GM12878 (cell line): ENCODE measurements around the gene FRG2C. TPM values are rescaled to one million over a fixed set of nuclear protein-coding genes. Genes with fewer than 3 reads are reported as not detected.

Experiments
- microRNA counts: library from miRNA; unstranded; fragments of <30 nt; microRNA quantifications from one replicate; lab custom pipeline; 2016
- microRNA-seq: library from miRNA; unstranded; fragments of <30 nt; microRNA quantifications from one replicate; pipeline ENCODE4, GENCODE V29; 2018
- polyA plus RNA-seq, 11 experiments: library from polyadenylated mRNA; depleted of rRNA in 4 of 11; unstranded in 6 of 11; stranded (reverse) in 5 of 11; fragments of >200 nt; fragmentation: Nextera tagmentation in 4 of 11; fragmentation: Illumina TruSeq in 1 of 11; extraction: Ambion mirVana in 4 of 11; extraction: Trizol in 1 of 11; gene quantifications; 1 replicate in 1 of 11; 2 replicates in 10 of 11; pipeline versions ENCODE4 v1.2.1 to v1.2.3, GENCODE V29; 2011 to 2016; ENCODE audit warnings: inconsistent platforms in 2 of 11, missing spikeins in 2 of 11, low read depth in 1 of 11
- small RNA-seq: library from RNA; depleted of rRNA; stranded (forward); fragments of <200 nt; gene quantifications from one replicate; pipeline ENCODE3, GENCODE V24; 2014
- total RNA-seq, 4 experiments: library from RNA; depleted of rRNA in 3 of 4; stranded (reverse); fragments of >200 nt in 3 of 4; fragmentation: Illumina TruSeq in 1 of 4; extraction: Trizol in 1 of 4; gene quantifications; 2 replicates each; pipeline versions ENCODE4 v1.2.1 to v1.2.3, GENCODE V29; 2013 to 2021

FRG2C gene
- total and polyA plus RNA-seq, 10 of the 15 experiments (the other 5 are each of a cell fraction or from before 2014, with no cell fraction given) = not detected

MicroRNA genes within 50 kb of the gene (microRNA counts, 767-probe panel; counts per million panel counts)
- microRNA hsa-miR-1324 (lab: Ali Mortazavi, UCI) = 55.3 counts per million

Small RNA genes within 50 kb of the gene (microRNA-seq; reads per million reads assigned to microRNA genes)
- not detected for gene MIR1324

Small RNA genes within 50 kb of the gene (small RNA-seq; reads per million reads assigned to genes)
- gene AC108724.2 = not detected

Other genes starting within 250 kb of the FRG2C start
- gene ZNF717, start 121.2 kb downstream of the FRG2C start, total RNA-seq (2014; rRNA removed) = 11.4 and 13.9 TPM in 2 replicates
- gene ZNF717, start 121.2 kb downstream of the FRG2C start, total RNA-seq (2014; rRNA removed; fragmentation: Illumina TruSeq; extraction: Trizol) = 13.9 and 14.1 TPM in 2 replicates
- gene ZNF717, start 121.2 kb downstream of the FRG2C start, total RNA-seq (2021) = 9.8 and 10.8 TPM in 2 replicates
- gene ZNF717, start 121.2 kb downstream of the FRG2C start, polyA plus RNA-seq (2011; rRNA removed) = 25.9 and 33.3 TPM in 2 replicates
- 8.4 and 12.5 TPM in 2 replicates for gene ZNF717, start 121.2 kb downstream of the FRG2C start, polyA plus RNA-seq (2014; fragmentation: Illumina TruSeq; extraction: Trizol)
- 1 to 10 TPM; 2.8 to 6.0 TPM for gene ZNF717, start 121.2 kb downstream of the FRG2C start, polyA plus RNA-seq (2014; fragmentation: Nextera tagmentation; extraction: Ambion mirVana)
- gene ZNF717, start 121.2 kb downstream of the FRG2C start, polyA plus RNA-seq (2014; rRNA removed) = 7.8 and 8.4 TPM in 2 replicates
- gene ZNF717, start 121.2 kb downstream of the FRG2C start, polyA plus RNA-seq (2016; fragmentation: Nextera tagmentation; extraction: Ambion mirVana) = 1 to 10 TPM; 7.5 to 9.0 TPM